Left cardiac atrium (tissue), 4 donors: Measurements from ENCODE around the gene GPRC5B. TPM values are rescaled to one million over a fixed set of nuclear protein-coding genes. Genes with fewer than 3 reads are reported as not detected.

Source experiments
- ATAC-seq, 2 donors: fragments of 200-7000 bp; cut with Tn5 transposase; one replicate each; pipeline ENCODE4 v1.9.1; 2020; ENCODE audit warnings: mild to moderate bottlenecking in 2 of 2, moderate library complexity in 2 of 2
- DNase-seq: peaks from one replicate; pipeline ENCODE4 v3.0.0-alpha.2; 2020
- intact Hi-C, 2 donors: fragments of 100-400 bp; cut with DNase I; formaldehyde crosslinking; loops; one replicate each; pipeline versions ENCODE4 v1.14.1 to v1.15.1; 2022 to 2023
- total RNA-seq, 2 donors: library from RNA; stranded (reverse); fragmentation: NEBNext Ultra II Directional; extraction: Animal tissue kit (Norgen Biotek cat#: 25700); gene quantifications; one replicate each; pipeline ENCODE4 v1.2.1, GENCODE V29; 2021
- donor health status: DM: no; HTN: yes; CAD: no.
- donor health status: DM: no; HTN: yes; CAD: no; lungs with severe emphysema.
- donor health status: DM: yes; HTN: yes; CAD: no.
- donor health status: Dilated cardiomyopathy.

Gene GPRC5B
- total RNA-seq, 2 donors from 2014 or later, result 58.1 to 66.3 TPM

- intact Hi-C loops, result loop anchor here in 1 of 2 donors (5.0 kb wide), 1 partner anchor 390 kb away; no protein-coding TSS in a partner anchor
- DNase-seq (peak; percentile 63), ATAC-seq (peak; percentile 91 to 93)
Measured at GRCh38 chr16:19907161-19907992, 22.7 kb upstream of the GPRC5B start.

- DNase-seq, result no peak
- intact Hi-C loops, result no loop called here
- no peak for ATAC-seq
Measured at GRCh38 chr16:19901164-19901563, 16.5 kb upstream of the GPRC5B start.

GRCh38 chr16:19899605-19899955, 14.9 kb upstream of the GPRC5B start:
- DNase-seq, result no peak
- no peak for ATAC-seq
- intact Hi-C loops, result no loop called here

- intact Hi-C loops, result no loop called here
- ATAC-seq (peak in 1 of 2 donors; percentile 68), DNase-seq (peak; percentile 29)
Measured at GRCh38 chr16:19898924-19899604, 14.4 kb upstream of the GPRC5B start.

GRCh38 chr16:19898166-19898565, 13.5 kb upstream of the GPRC5B start:
- ATAC-seq, result no peak
- intact Hi-C loops, result no loop called here
- DNase-seq, result no peak

- intact Hi-C loops, result no loop called here
- ATAC-seq (no peak), DNase-seq (no peak)
Measured at GRCh38 chr16:19896951-19897350, 12.3 kb upstream of the GPRC5B start.

- ATAC-seq (no peak), DNase-seq (no peak)
- intact Hi-C loops, result no loop called here
Measured at GRCh38 chr16:19894586-19894985, 9.9 kb upstream of the GPRC5B start.

GRCh38 chr16:19892902-19893301, 8.3 kb upstream of the GPRC5B start:
- no peak for ATAC-seq
- no peak for DNase-seq
- intact Hi-C loops, result no loop called here

GRCh38 chr16:19890901-19891300, 6.3 kb upstream of the GPRC5B start:
- intact Hi-C loops, result no loop called here
- ATAC-seq (no peak), DNase-seq (no peak)

- intact Hi-C loops, result loop anchor here (5.0 to 10.0 kb wide), 3 partner anchors 174 to 332 kb away; partner anchors contain the start of genes IQCK (in 1 of the 2), KNOP1 (in 1 of the 2) and VPS35L (in 1 of the 2)
- no peak for ATAC-seq
- DNase-seq, result no peak
Measured at GRCh38 chr16:19888834-19889233, 4.2 kb upstream of the GPRC5B start.

- intact Hi-C loops, result loop anchor here (1.0 to 10.0 kb wide), 6 partner anchors 172 to 329 kb away; partner anchors contain the start of genes IQCK (in 1 of the 2), KNOP1 (in 1 of the 2) and VPS35L (in 1 of the 2)
- peak; percentile 77 for DNase-seq
- ATAC-seq, result peak; percentile 33 to 56
Measured at GRCh38 chr16:19886073-19886941, 1.7 kb upstream of the GPRC5B start.

GRCh38 chr16:19885451-19886072, 914 bp upstream of the GPRC5B start:
- intact Hi-C loops, result loop anchor here (1.0 to 10.0 kb wide), 7 partner anchors 167 to 328 kb away; partner anchors contain the start of genes IQCK (in 2 of the 2), KNOP1 (in 2 of the 2) and VPS35L (in 1 of the 2)
- peak; percentile 31 for DNase-seq
- ATAC-seq, result peak; percentile 16 to 34

- intact Hi-C loops, result loop anchor here (2.0 to 10.0 kb wide), 3 partner anchors 165 to 182 kb away; partner anchors contain the start of genes IQCK (in 2 of the 2) and KNOP1 (in 2 of the 2)
- ATAC-seq, result peak; percentile 30 to 31
Measured at GRCh38 chr16:19883966-19884485, 622 bp downstream of the GPRC5B start.

GRCh38 chr16:19883296-19883965, 1.2 kb downstream of the GPRC5B start:
- peak; percentile 61 to 70 for ATAC-seq
- intact Hi-C loops, result loop anchor here (5.0 to 10.0 kb wide), 2 partner anchors 169 to 181 kb away; partner anchors contain the start of genes IQCK (in 1 of the 2) and KNOP1 (in 1 of the 2)
- peak; percentile 57 for DNase-seq

More at GRCh38 chr16:19883966-19884485, 622 bp downstream of the GPRC5B start:
- DNase-seq, result peak; percentile 36

- ATAC-seq, result no peak
- intact Hi-C loops, result loop anchor here (5.0 to 10.0 kb wide), 2 partner anchors 168 to 180 kb away; partner anchors contain the start of genes IQCK (in 1 of the 2) and KNOP1 (in 1 of the 2)
- no peak for DNase-seq
Measured at GRCh38 chr16:19882646-19883045, 2.0 kb downstream of the GPRC5B start.

GRCh38 chr16:19882186-19882585, 2.5 kb downstream of the GPRC5B start:
- no peak for ATAC-seq
- intact Hi-C loops, result loop anchor here (5.0 to 10.0 kb wide), 2 partner anchors 167 to 180 kb away; partner anchors contain the start of genes IQCK (in 1 of the 2) and KNOP1 (in 1 of the 2)
- no peak for DNase-seq

- ATAC-seq, result no peak
- intact Hi-C loops, result loop anchor here (5.0 to 10.0 kb wide), 2 partner anchors 167 to 179 kb away; partner anchors contain the start of genes IQCK (in 1 of the 2) and KNOP1 (in 1 of the 2)
- no peak for DNase-seq
Measured at GRCh38 chr16:19881783-19882182, 2.9 kb downstream of the GPRC5B start.
